ENCODE measurements around the gene DPYSL4.

Gene DPYSL4

GRCh38 chr10:132186488-132187429 is at the start of gene DPYSL4:
TSS of gene DPYSL4 (plus strand) at chr10:132186948. CDS start at chr10:132187064, 116 bp downstream.
- DNase-seq = peak in 2 of 3 experiments; percentile 60 to 65

GRCh38 chr10:132137111-132138072 is 49.4 kb upstream of the DPYSL4 start:
- DNase-seq = no peak

GRCh38 chr10:132138133-132138532 is 48.6 kb upstream of the DPYSL4 start:
- no peak for DNase-seq

GRCh38 chr10:132138596-132138995 is 48.2 kb upstream of the DPYSL4 start:
- DNase-seq = no peak

GRCh38 chr10:132139526-132139925 is 47.2 kb upstream of the DPYSL4 start:
- DNase-seq = no peak

GRCh38 chr10:132140167-132140925 is 46.4 kb upstream of the DPYSL4 start:
- DNase-seq = no peak

- no peak for DNase-seq
Observed at GRCh38 chr10:132141076-132141475, 45.7 kb upstream of the DPYSL4 start.

GRCh38 chr10:132141526-132142395 is 45.0 kb upstream of the DPYSL4 start:
- no peak for DNase-seq

- DNase-seq = peak; percentile 12 to 40 (median 26)
Observed at GRCh38 chr10:132142396-132143161, 44.2 kb upstream of the DPYSL4 start.

GRCh38 chr10:132143162-132143561 is 43.6 kb upstream of the DPYSL4 start:
- no peak for DNase-seq

- no peak for DNase-seq
Observed at GRCh38 chr10:132144086-132144485, 42.7 kb upstream of the DPYSL4 start.

GRCh38 chr10:132145002-132145401 is 41.7 kb upstream of the DPYSL4 start:
- DNase-seq = no peak

GRCh38 chr10:132145521-132146185 is 41.1 kb upstream of the DPYSL4 start:
- no peak for DNase-seq

GRCh38 chr10:132146271-132146671 is 40.5 kb upstream of the DPYSL4 start:
- peak in 1 of 3 experiments; percentile 4 for DNase-seq

- no peak for DNase-seq
Observed at GRCh38 chr10:132146941-132147915, 39.5 kb upstream of the DPYSL4 start.

- DNase-seq = no peak
Observed at GRCh38 chr10:132148261-132149251, 38.2 kb upstream of the DPYSL4 start.

GRCh38 chr10:132149271-132149670 is 37.5 kb upstream of the DPYSL4 start:
- DNase-seq = no peak

GRCh38 chr10:132149917-132150316 is 36.8 kb upstream of the DPYSL4 start:
- DNase-seq = no peak
